HL-60/S4 (cell line): ENCODE data around the gene DPM2.

Experiments
- in situ Hi-C: fragments of 300-500 bp; cut with MboI; formaldehyde crosslinking; loops from 2 replicates; pipeline ENCODE4 v1.14.3; 2022; ENCODE audit warnings: low sequenced_read_pairs

DPM2 gene

GRCh38 chr9:127905004-127905728 lies 32.5 kb downstream of the DPM2 start:
- in situ Hi-C loops = loop anchor here (25.0 kb wide), 1 partner anchor 693 kb away; no protein-coding TSS in a partner anchor

- in situ Hi-C loops = loop anchor here (25.0 kb wide), 1 partner anchor 692 kb away; no protein-coding TSS in a partner anchor
Observed at GRCh38 chr9:127904561-127905003, 33.1 kb downstream of the DPM2 start.

GRCh38 chr9:127903557-127904475 lies 33.8 kb downstream of the DPM2 start:
- in situ Hi-C loops = loop anchor here (25.0 kb wide), 1 partner anchor 692 kb away; no protein-coding TSS in a partner anchor

- in situ Hi-C loops = no loop called here
Observed at GRCh38 chr9:127899128-127899943, 38.3 kb downstream of the DPM2 start, which contains the start of gene ST6GALNAC6. TSS of gene ST6GALNAC6 (minus strand) at chr9:127899603. CDS start at chr9:127897981, 1,622 bp downstream.

GRCh38 chr9:127898433-127899127 lies 39.1 kb downstream of the DPM2 start:
- in situ Hi-C loops = no loop called here

GRCh38 chr9:127897193-127897692 lies 40.4 kb downstream of the DPM2 start:
- in situ Hi-C loops = no loop called here

GRCh38 chr9:127896395-127897192 lies 41.1 kb downstream of the DPM2 start:
- in situ Hi-C loops = no loop called here

- in situ Hi-C loops = no loop called here
Observed at GRCh38 chr9:127895811-127896210, 41.8 kb downstream of the DPM2 start.

- in situ Hi-C loops = no loop called here
Observed at GRCh38 chr9:127893392-127893791, 44.3 kb downstream of the DPM2 start.

GRCh38 chr9:127892831-127893230 lies 44.8 kb downstream of the DPM2 start:
- in situ Hi-C loops = no loop called here

- in situ Hi-C loops = no loop called here
Observed at GRCh38 chr9:127890053-127890452, 47.6 kb downstream of the DPM2 start.

GRCh38 chr9:127887792-127888191 lies 49.9 kb downstream of the DPM2 start:
- in situ Hi-C loops = no loop called here

- in situ Hi-C loops = no loop called here
Observed at GRCh38 chr9:127886401-127886972, 51.2 kb downstream of the DPM2 start.

- in situ Hi-C loops = no loop called here
Observed at GRCh38 chr9:127885508-127886281, 52.0 kb downstream of the DPM2 start.
